ENCODE measurements around the gene TRIP12.

TRIP12 gene

GRCh38 chr2:229937537-229937936 lies 15.7 kb upstream of the TRIP12 start:
- H3K79me2 ChIP-seq (ENCODE audit: low read length) = no peaks in the 10 kb centered on the region

GRCh38 chr2:229931241-229931640 lies 9.4 kb upstream of the TRIP12 start:
- no peaks in the 10 kb centered on the region for H3K9me3 ChIP-seq (replicated peaks; ENCODE audit: insufficient read depth, low read length)

More at GRCh38 chr2:229937537-229937936, 15.7 kb upstream of the TRIP12 start:
- no peaks in the 10 kb centered on the region for H3K9me3 ChIP-seq (replicated peaks; ENCODE audit: insufficient read depth, low read length)
- H2AFZ ChIP-seq (ENCODE audit: low read length) = no peak overlapping the region
- no peak for TF ChIP-seq EZH2phosphoT487 (IDR thresholded peaks at IDR 0.05; ENCODE audit: low read length)
- TF ChIP-seq EZH2 (optimal IDR thresholded peaks at IDR 0.05; ENCODE audit: low read depth, low read length) = no peak
- no peak for TF ChIP-seq CTCF (IDR thresholded peaks at IDR 0.05; ENCODE audit: low read length)
- no peak for DNase-seq
- no peaks in the 10 kb centered on the region for H3K4me1 ChIP-seq (ENCODE audit: low read length)
- no peak overlapping the region for H3K4me3 ChIP-seq (ENCODE audit: low read length)
- H3K36me3 ChIP-seq (replicated peaks; ENCODE audit: insufficient read depth, low read length) = no peaks in the 10 kb centered on the region
- H3K27me3 ChIP-seq (replicated peaks; ENCODE audit: insufficient read depth, low read length) = no peaks in the 10 kb centered on the region
- H3K9ac ChIP-seq (ENCODE audit: low read length) = no peak overlapping the region
- no peaks in the 10 kb centered on the region for H3F3A ChIP-seq (ENCODE audit: insufficient read depth, low read length)
- no peaks in the 10 kb centered on the region for H4K20me1 ChIP-seq (ENCODE audit: insufficient read depth, low read length)
- no peak overlapping the region for H3K4me2 ChIP-seq (ENCODE audit: low read depth, low read length)
- H3K27ac ChIP-seq (ENCODE audit: low read length) = no peak overlapping the region
- H3K9me2 ChIP-seq (replicated peaks; ENCODE audit: insufficient read depth, low read length) = no peaks in the 10 kb centered on the region

GRCh38 chr2:229930656-229931055 lies 8.8 kb upstream of the TRIP12 start:
- no peaks in the 10 kb centered on the region for H4K20me1 ChIP-seq (ENCODE audit: insufficient read depth, low read length)
- TF ChIP-seq CTCF (IDR thresholded peaks at IDR 0.05; ENCODE audit: low read length) (no peak), EZH2phosphoT487 (IDR thresholded peaks at IDR 0.05; ENCODE audit: low read length) (no peak), EZH2 (optimal IDR thresholded peaks at IDR 0.05; ENCODE audit: low read depth, low read length) (no peak)
- no peaks in the 10 kb centered on the region for H3K9me2 ChIP-seq (replicated peaks; ENCODE audit: insufficient read depth, low read length)
- H3K4me2 ChIP-seq (ENCODE audit: low read depth, low read length) = no peak overlapping the region
- no peak overlapping the region for H3K9ac ChIP-seq (ENCODE audit: low read length)
- H3K4me3 ChIP-seq (ENCODE audit: low read length) = no peak overlapping the region
- H3K79me2 ChIP-seq (ENCODE audit: low read length) = no peaks in the 10 kb centered on the region
- no peak overlapping the region for H3K27ac ChIP-seq (ENCODE audit: low read length)
- no peaks in the 10 kb centered on the region for H3F3A ChIP-seq (ENCODE audit: insufficient read depth, low read length)
- H3K4me1 ChIP-seq (ENCODE audit: low read length) = no peaks in the 10 kb centered on the region
- H3K27me3 ChIP-seq (replicated peaks; ENCODE audit: insufficient read depth, low read length) = no peaks in the 10 kb centered on the region
- DNase-seq = no peak
- no peak overlapping the region for H2AFZ ChIP-seq (ENCODE audit: low read length)
- H3K9me3 ChIP-seq (replicated peaks; ENCODE audit: insufficient read depth, low read length) = no peaks in the 10 kb centered on the region
- H3K36me3 ChIP-seq (replicated peaks; ENCODE audit: insufficient read depth, low read length) = no peaks in the 10 kb centered on the region

More at GRCh38 chr2:229931241-229931640, 9.4 kb upstream of the TRIP12 start:
- H2AFZ ChIP-seq (ENCODE audit: low read length) = no peak overlapping the region
- TF ChIP-seq EZH2phosphoT487 (IDR thresholded peaks at IDR 0.05; ENCODE audit: low read length) = no peak
- no peaks in the 10 kb centered on the region for H3K36me3 ChIP-seq (replicated peaks; ENCODE audit: insufficient read depth, low read length)
- H3K27ac ChIP-seq (ENCODE audit: low read length) = no peak overlapping the region
- no peaks in the 10 kb centered on the region for H3K27me3 ChIP-seq (replicated peaks; ENCODE audit: insufficient read depth, low read length)
- no peaks in the 10 kb centered on the region for H3F3A ChIP-seq (ENCODE audit: insufficient read depth, low read length)
- H3K9me2 ChIP-seq (replicated peaks; ENCODE audit: insufficient read depth, low read length) = no peaks in the 10 kb centered on the region
- H3K79me2 ChIP-seq (ENCODE audit: low read length) = no peaks in the 10 kb centered on the region
- H3K4me3 ChIP-seq (ENCODE audit: low read length) = no peak overlapping the region
- H3K9ac ChIP-seq (ENCODE audit: low read length) = no peak overlapping the region
- no peaks in the 10 kb centered on the region for H4K20me1 ChIP-seq (ENCODE audit: insufficient read depth, low read length)
- no peak for DNase-seq
- H3K4me1 ChIP-seq (ENCODE audit: low read length) = no peaks in the 10 kb centered on the region
- no peak overlapping the region for H3K4me2 ChIP-seq (ENCODE audit: low read depth, low read length)

GRCh38 chr2:229927817-229928321 lies 6.1 kb upstream of the TRIP12 start:
- Histone ChIP-seq H3K9ac (ENCODE audit: low read length) (no peak overlapping the region), H3K27ac (ENCODE audit: low read length) (no peak overlapping the region)

More at GRCh38 chr2:229927817-229928321, 6.1 kb upstream of the TRIP12 start:
- H3K36me3 ChIP-seq (replicated peaks; ENCODE audit: insufficient read depth, low read length) = no peaks in the 10 kb centered on the region
- H3K9me3 ChIP-seq (replicated peaks; ENCODE audit: insufficient read depth, low read length) = no peaks in the 10 kb centered on the region
- H3K79me2 ChIP-seq (ENCODE audit: low read length) = no peaks in the 10 kb centered on the region
- peaks cover 4% of the 10 kb centered on the region for H3F3A ChIP-seq (ENCODE audit: insufficient read depth, low read length)
- no peaks in the 10 kb centered on the region for H4K20me1 ChIP-seq (ENCODE audit: insufficient read depth, low read length)
- DNase-seq = no peak
- no peak overlapping the region for H3K4me2 ChIP-seq (ENCODE audit: low read depth, low read length)
- H3K4me1 ChIP-seq (ENCODE audit: low read length) = no peaks in the 10 kb centered on the region
- no peak overlapping the region for H2AFZ ChIP-seq (ENCODE audit: low read length)
- no peak overlapping the region for H3K4me3 ChIP-seq (ENCODE audit: low read length)
- H3K9me2 ChIP-seq (replicated peaks; ENCODE audit: insufficient read depth, low read length) = no peaks in the 10 kb centered on the region
- TF ChIP-seq EZH2 (optimal IDR thresholded peaks at IDR 0.05; ENCODE audit: low read depth, low read length) (no peak), EZH2phosphoT487 (IDR thresholded peaks at IDR 0.05; ENCODE audit: low read length) (no peak), CTCF (IDR thresholded peaks at IDR 0.05; ENCODE audit: low read length) (no peak)
- H3K27me3 ChIP-seq (replicated peaks; ENCODE audit: insufficient read depth, low read length) = no peaks in the 10 kb centered on the region

All from MM.1S (cell line).